ENCODE data around the gene VN1R5.

The VN1R5 gene

DNA sequence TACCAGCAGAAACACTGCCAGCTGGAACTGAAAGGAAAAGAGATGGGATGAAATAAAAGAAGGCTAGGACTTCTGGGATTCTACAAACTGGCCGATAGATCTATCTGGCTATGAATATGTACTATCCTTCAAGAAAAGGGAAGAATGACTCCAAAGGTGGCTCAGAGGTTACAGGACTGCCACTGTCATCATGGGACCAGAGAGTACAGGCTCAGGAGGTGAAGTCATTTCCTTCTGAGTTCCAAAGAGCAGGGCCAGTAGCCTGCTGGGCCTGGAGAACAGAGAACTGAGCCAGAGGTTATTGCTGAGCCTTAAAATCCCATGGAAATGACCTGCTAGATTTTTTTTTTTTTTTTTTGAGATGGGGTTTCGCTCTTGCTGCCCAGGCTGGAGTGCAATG lies 48.2 kb downstream of the VN1R5 start:
- ChIA-PET POLR2A (no interaction called here), CTCF (no interaction called here)
- no peak for DNase-seq (ENCODE audit: extremely low spot score)
- TF ChIP-seq, protein P1, sequence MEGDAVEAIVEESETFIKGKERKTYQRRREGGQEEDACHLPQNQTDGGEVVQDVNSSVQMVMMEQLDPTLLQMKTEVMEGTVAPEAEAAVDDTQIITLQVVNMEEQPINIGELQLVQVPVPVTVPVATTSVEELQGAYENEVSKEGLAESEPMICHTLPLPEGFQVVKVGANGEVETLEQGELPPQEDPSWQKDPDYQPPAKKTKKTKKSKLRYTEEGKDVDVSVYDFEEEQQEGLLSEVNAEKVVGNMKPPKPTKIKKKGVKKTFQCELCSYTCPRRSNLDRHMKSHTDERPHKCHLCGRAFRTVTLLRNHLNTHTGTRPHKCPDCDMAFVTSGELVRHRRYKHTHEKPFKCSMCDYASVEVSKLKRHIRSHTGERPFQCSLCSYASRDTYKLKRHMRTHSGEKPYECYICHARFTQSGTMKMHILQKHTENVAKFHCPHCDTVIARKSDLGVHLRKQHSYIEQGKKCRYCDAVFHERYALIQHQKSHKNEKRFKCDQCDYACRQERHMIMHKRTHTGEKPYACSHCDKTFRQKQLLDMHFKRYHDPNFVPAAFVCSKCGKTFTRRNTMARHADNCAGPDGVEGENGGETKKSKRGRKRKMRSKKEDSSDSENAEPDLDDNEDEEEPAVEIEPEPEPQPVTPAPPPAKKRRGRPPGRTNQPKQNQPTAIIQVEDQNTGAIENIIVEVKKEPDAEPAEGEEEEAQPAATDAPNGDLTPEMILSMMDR (IDR thresholded peaks at IDR 0.05; ENCODE audit: control extremely low read depth, extremely low read depth, low read depth, missing control alignments), result no peak

Data from GM10248 (cell line).